Adrenal gland (tissue), 5 donors: ENCODE results near the gene MAFF.

ENCODE experiments used
- CTCF ChIP-seq, 6 experiments: fragments of 450-650 bp in 4 of 6; fragments of 200-600 bp in 2 of 6; sonication (generic) in 1 of 6; IDR thresholded peaks; 1 replicate in 5 of 6; 2 replicates in 1 of 6; pipeline versions ENCODE4 v1.5.1 to v1.8.0; 2016 to 2021; ENCODE audit warnings: antibody characterized with exemption in 6 of 6, mild to moderate bottlenecking in 2 of 6, moderate library complexity in 1 of 6
- POLR2A ChIP-seq, 2 donors: fragments of 450-650 bp; IDR thresholded peaks; one replicate each; pipeline ENCODE4 v1.6.1; 2017; ENCODE audit warnings: antibody characterized with exemption in 2 of 2, mild to moderate bottlenecking in 2 of 2, moderate library complexity in 1 of 2
- donor health status: DM: no; HTN: no; CAD: no.

GRCh38 chr22:38257181-38257580 lies 55.4 kb downstream of the MAFF start:
- TF ChIP-seq CTCF (IDR thresholded peaks at IDR 0.05) = no peak
- TF ChIP-seq POLR2A (IDR thresholded peaks at IDR 0.05) = peak in 1 of 2 donors; percentile 41
